GM12875 (cell line): ENCODE results near the gene MAT2A.

Experiments used
- H3K4me3 ChIP-seq: one replicate; pipeline ENCODE4 v1.5.1; 2011; ENCODE audit warnings: low read depth, low read length, control low read depth
- TF ChIP-seq, protein P1 (sequence below): IDR thresholded peaks from 2 replicates; pipeline ENCODE4 v1.5.1; 2011; ENCODE audit warnings: low read depth, mild to moderate bottlenecking, control low read depth, inconsistent platforms, low read length, moderate library complexity, borderline replicate concordance; ENCODE audit not compliant: insufficient read depth

Gene MAT2A

DNA sequence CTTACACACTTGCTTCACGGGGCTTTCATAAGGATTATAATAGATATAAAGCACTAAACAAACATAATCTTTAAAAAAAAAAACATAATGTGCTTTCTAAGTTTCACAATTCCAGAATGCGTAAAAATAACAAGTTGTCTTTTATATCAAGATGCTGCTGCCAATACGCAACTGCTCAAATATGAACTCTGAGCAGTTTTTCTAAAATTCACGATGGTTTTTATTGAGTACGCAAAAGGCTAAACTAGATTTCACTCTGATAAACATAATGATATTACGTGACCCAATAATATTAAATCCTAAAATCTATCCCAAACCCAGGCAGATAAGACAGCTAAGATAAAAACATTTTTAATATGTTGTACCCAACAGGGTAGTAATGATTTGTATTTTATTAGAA is 24.6 kb upstream of the MAT2A start:
- no peak overlapping the region for H3K4me3 ChIP-seq
- TF ChIP-seq, protein P1, sequence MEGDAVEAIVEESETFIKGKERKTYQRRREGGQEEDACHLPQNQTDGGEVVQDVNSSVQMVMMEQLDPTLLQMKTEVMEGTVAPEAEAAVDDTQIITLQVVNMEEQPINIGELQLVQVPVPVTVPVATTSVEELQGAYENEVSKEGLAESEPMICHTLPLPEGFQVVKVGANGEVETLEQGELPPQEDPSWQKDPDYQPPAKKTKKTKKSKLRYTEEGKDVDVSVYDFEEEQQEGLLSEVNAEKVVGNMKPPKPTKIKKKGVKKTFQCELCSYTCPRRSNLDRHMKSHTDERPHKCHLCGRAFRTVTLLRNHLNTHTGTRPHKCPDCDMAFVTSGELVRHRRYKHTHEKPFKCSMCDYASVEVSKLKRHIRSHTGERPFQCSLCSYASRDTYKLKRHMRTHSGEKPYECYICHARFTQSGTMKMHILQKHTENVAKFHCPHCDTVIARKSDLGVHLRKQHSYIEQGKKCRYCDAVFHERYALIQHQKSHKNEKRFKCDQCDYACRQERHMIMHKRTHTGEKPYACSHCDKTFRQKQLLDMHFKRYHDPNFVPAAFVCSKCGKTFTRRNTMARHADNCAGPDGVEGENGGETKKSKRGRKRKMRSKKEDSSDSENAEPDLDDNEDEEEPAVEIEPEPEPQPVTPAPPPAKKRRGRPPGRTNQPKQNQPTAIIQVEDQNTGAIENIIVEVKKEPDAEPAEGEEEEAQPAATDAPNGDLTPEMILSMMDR = no peak

DNA sequence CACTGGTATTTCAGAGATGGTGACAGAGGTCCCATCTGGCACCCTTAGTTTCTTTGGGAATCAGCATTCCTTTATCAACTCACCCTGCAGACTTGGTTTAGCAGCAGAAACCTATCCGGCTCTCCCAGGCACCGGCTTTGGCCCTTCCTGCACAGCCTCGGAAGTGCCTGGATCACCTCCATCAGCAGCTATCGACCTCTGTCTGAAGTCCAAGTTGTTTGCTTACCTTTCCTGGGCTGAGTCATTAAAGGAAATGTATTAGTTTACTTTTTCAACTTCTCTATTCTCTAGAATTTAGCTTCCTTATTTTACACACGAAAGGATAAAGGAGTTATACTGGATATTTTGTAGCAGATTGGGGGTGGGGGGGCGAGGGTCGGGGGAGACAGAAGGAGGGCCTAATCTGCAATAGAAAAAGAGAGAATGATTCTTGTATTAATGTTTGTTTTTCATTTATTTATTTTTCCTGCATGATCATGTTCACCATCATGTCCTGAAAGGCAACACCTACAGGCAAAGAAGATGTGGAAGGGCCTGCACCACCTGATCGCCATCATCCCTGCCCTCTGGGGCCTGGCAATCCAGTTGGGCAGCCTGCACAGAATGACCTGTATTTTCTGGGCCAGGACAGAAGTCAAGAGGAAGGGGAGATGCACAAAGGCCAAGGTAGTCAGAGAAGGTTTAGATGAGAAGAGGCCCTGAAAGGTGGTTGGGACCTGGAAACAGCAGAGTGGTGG is 22.1 kb upstream of the MAT2A start:
- TF ChIP-seq, protein P1 = no peak
- H3K4me3 ChIP-seq = no peak overlapping the region

DNA sequence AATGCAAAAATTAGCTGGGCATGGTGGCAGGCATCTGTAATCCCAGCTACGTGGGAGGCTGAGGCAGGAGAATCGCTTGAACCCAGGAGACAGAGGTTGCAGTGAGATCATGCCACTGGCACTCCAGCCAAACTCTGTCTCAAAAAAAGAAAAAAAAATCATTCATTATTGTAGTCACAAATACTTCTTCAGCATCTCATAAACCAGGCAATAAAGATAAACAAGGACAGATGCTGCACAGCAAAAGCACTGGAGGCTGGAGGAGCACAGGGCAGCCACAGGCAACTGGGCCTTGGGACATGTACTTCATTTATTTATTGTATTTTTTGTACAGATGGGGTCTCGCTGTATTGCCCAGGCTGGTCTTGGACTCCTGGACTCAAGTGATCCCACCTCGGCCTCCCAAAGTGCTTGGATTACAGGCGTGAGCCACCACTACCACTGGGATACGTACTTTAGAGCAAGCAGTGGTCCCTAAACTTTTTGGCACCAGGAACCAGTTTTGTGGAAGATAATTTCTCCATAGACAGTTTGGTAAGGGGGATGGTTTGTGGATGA is 16.8 kb upstream of the MAT2A start:
- TF ChIP-seq, protein P1 = no peak
- no peak overlapping the region for H3K4me3 ChIP-seq

DNA sequence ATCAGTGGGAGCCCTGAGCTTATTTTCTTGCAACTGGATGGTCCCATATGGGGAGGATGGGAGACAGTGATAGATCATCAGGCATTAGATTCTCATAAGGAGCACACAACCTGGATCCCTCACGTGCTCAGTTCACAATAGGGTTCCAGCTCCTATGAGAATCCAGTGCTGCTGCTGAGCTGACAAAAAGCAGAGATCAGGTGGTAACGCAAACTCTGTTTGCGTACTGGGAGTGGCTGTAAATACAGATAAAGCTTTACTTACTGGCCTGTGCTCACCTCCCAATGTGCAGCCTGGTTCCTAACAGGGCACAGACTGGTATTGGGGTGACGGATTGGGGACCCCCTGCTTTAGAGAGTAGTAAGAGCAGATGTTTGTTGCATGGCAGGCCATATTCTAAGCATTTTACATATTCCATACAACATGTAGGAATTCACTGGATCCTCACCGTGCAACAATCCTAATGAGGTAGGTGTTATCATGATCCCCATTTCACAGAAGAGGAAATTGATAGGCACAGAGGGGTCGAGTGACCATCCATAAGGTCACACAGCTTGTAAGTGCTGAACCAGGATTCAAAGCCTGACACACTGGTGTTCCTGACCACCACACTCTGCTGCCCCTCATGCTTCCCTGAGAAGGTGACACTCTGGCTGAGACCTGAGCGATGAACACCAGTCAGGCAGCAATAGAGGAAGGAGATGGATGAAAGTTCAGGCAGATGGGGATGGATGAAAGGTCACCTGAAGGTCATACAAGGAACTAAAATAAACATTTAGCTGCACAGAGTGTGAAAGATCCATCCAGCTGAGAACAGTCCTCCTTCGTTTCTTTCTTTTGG is 15.7 kb upstream of the MAT2A start:
- H3K4me3 ChIP-seq = no peak overlapping the region
- TF ChIP-seq, protein P1 = no peak

DNA sequence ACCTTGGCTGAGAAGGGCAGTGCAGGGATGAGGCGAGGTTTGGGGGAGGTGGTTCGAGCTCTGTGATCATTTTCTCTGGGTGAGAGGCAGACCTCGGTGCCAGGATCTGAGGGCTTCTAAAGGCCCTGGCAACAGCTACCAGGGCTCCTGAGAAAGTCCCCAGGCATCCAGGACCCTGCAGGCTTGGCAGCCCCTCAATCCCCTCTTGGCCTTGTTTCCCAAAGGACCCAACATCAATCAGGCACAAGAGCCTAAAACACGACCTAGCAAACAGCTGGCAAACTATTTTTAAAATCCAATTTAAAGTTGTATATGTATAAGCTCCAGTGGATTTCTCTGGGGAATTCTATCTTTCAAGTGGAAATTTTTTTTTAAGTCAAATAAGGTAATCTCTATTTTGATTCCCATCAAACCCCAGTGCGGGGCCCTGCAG is 15.0 kb upstream of the MAT2A start:
- TF ChIP-seq, protein P1 = no peak
- H3K4me3 ChIP-seq = no peak overlapping the region

DNA sequence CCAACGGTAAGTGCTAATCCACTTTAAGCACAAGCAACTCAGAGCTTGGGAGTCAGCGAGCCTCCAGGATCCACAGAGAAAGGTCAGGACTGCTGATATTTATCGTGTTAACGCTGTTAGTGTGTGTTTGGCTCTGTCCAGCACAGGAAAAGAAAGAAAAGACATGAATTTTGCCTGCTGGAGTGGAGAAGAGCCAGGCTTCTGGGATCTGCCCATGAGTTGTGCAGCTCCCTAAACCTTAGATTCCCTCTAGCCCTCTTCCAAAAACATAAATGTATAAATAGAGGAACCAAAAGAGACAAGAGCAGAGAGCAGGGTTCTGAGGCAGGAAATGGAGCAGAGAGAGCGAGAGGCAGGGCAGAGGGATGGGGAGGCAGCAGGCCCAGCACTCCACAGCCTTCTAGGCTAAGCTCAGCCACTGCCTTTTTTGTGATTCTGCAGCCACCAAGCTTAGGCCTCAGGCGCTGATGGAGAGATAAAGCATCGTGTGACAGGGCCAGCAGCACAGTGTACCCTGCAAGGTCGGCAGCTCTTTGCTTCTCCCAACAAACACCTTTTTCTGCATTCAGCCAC is 14.5 kb upstream of the MAT2A start:
- TF ChIP-seq, protein P1 = no peak
- no peak overlapping the region for H3K4me3 ChIP-seq

DNA sequence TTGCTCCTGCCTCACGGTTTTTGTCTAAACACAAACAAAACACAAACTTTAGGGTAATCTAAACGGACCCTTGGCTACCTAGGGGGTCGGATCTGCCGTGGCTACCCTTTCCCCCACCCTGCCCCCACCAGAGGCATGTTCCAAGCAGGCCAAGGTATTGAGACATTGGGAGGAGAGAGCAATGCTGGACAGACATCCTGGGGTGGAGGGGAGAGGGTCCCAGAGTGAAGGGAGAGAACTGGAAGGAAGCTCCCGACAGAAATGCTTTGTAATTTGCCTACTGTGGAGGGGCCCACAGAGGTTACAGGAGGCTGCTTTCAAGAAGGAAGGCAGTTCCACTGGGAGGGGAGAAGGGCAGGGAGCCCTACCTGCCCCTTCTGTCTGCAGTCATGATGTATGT is 13.9 kb upstream of the MAT2A start:
- TF ChIP-seq, protein P1 = no peak
- H3K4me3 ChIP-seq = no peak overlapping the region
